ENCODE measurements around the gene FRAS1.
"Not testable (repeated sequence)": the region's sequence is repeated elsewhere in the genome, so short reads cannot be mapped to it uniquely, and the experiment has no call there.

The FRAS1 gene, protein sequence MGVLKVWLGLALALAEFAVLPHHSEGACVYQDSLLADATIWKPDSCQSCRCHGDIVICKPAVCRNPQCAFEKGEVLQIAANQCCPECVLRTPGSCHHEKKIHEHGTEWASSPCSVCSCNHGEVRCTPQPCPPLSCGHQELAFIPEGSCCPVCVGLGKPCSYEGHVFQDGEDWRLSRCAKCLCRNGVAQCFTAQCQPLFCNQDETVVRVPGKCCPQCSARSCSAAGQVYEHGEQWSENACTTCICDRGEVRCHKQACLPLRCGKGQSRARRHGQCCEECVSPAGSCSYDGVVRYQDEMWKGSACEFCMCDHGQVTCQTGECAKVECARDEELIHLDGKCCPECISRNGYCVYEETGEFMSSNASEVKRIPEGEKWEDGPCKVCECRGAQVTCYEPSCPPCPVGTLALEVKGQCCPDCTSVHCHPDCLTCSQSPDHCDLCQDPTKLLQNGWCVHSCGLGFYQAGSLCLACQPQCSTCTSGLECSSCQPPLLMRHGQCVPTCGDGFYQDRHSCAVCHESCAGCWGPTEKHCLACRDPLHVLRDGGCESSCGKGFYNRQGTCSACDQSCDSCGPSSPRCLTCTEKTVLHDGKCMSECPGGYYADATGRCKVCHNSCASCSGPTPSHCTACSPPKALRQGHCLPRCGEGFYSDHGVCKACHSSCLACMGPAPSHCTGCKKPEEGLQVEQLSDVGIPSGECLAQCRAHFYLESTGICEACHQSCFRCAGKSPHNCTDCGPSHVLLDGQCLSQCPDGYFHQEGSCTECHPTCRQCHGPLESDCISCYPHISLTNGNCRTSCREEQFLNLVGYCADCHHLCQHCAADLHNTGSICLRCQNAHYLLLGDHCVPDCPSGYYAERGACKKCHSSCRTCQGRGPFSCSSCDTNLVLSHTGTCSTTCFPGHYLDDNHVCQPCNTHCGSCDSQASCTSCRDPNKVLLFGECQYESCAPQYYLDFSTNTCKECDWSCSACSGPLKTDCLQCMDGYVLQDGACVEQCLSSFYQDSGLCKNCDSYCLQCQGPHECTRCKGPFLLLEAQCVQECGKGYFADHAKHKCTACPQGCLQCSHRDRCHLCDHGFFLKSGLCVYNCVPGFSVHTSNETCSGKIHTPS (N-terminal part only)

DNA sequence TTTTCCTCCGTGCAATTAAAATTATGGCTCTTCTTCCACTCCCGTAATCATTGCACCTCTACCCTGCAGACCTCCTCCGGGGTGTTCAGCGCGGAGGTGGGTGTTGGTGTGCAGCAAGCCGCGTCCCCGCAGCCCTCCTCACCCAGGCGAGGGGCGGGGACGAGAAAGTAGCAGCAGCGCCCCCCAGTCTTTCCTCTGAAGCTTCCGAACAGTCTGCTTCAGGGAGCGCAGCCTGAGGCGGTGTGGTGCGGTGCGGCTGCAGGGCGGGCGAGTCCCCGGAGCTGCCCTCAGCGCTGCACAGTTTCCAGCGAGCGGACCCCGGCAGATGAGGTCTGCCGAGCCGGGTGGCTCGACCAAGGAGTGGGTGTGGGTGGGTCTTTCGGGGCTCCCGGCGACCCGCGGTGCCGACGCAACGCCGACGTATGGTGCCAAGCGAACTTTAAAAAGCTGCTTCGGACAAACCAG is at the start of gene FRAS1:
TSS of gene FRAS1 (plus strand) at position 189 of the 465 bp plus-strand sequence. CDS start 687 bp downstream, outside the sequence.
- DNase-seq (ENCODE audit: low spot score): no peak

DNA sequence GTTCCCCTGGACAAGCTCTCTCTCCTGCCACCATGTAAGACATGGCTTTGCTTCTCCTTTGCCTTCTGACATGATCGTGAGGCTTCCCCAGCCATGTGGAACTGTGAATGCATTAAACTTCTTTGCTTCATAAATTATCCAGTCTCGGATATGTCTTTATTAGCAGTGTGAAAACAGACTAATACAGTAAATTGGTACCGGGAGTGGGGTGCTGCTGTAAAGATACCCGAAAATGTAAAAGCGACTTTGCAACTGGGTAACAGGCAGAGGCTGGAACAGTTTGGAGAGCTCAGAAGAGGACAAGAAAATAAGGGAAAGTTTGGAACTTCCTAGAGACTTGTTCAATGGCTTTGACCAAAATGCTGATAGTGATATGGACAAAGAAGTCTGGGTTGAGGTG is 46.1 kb upstream of the FRAS1 start:
- not testable (repeated sequence) for DNase-seq (ENCODE audit: low spot score)

DNA sequence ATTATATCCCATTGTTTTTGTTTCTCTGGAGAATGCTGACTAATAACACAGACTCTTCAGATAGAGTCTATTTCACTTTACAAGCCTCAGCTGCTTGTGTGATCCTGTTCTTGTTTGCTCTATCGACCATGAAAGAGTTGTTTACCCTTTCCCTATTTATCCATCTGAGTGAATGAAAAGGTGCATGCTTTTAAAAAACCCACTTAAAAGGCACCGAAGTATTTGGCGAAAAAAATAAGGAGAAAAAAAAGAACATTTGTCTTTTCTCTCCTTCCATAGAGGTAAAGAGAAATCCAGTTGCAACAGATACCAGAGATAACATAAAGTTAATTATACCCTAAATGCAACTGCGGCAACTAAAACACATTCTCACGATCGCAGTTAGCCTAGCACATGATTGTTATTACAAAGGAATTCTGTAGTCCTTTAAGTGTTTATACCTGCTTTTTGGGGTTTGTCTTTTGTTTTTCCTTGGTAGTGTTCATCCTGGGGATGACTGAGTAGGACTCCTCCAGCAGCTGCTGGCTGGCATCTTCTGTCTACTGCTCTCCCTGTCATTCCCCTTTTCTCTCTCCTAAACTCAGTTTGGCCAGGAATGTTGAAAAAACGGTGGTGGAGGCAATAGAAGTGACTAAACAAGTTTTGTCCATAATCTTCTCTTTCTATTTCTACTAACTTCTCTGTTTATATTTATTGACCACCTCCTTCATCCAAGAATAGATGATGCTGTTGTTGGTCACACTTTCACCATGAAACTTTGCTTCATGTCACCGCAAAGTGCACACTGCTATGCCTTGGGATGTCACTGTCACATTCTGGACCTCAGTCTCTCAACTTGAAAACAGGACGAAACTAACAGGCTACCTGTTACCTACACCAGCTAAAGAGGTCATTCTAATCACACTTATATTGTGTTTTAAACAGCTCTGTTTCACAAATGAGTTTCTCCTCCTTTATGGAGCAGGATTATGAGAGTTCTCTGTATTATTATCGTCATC is 41.9 kb upstream of the FRAS1 start:
- no peak for DNase-seq (ENCODE audit: low spot score)

DNA sequence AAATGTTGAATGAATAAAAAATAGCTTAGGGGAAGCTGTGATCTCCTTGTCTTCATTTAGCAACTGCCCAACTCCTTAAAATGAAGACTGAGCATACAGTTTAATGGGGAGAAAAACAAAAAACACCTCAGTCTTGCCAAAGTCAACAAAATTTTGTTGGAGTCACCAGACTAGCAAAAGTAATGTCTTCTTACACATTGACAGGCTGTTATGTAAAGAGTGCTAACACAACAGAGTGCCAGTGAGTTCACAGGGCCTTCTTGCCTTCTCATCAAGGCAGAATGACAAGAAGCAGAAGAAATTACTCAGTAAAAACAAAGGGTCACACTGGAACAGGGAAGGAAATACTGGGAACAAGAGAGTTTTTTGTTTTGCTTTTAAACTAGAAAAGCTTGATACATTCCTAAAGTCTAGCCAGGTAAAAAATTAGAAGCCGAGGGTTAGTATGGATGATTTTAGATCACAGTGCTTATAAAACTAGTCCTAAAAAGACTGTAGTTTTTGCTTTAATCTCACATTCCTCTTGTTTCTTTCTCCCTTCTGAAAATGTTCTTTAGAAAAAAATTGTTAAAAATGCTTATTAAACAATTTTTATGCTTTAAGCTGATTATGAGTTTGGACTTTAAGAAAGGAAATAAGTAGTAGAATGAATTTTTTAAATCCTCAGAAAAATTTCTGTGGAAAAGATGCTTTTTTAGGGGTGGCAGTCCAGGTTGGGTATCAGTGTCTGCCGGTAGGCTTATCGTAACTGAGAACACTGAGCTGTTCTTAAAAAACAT is 38.7 kb upstream of the FRAS1 start:
- DNase-seq (ENCODE audit: low spot score): no peak

DNA sequence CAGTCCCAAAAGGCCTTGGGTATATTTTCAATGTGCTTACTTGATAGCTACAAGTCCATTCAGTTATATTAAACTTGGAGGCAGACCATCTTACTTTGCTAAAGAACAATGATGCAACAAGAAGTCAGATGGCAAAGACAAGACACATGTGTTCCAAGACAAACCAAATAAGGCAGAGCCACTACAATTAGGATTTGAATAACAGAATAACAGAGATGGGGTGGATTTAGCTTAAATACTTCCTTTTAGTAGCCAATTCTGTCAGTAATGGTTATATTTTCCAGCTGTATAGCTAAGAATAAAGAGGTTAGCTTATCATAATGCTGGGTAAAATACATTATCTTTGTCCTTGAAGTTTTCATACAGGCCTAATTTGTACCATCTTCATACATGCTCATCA is 37.7 kb upstream of the FRAS1 start:
- DNase-seq (ENCODE audit: low spot score): no peak

DNA sequence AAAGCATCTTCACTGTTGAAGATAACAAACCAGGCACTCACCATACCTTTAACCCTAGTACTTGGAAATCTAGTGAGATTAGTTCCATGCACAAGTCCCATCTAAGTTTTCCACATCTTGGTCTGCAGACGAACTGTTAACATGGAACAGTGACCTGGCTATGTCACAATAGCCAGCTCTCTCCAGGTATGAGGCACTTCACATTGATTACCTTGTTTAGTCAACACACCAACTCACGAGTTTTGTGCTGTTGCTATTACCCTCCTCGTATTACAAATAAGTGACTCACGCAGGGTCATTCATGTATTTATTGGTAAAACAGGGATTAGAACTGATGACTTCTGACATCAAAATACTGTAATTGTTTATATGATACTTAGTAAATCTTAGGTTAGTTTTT is 36.4 kb upstream of the FRAS1 start:
- DNase-seq (ENCODE audit: low spot score): no peak

DNA sequence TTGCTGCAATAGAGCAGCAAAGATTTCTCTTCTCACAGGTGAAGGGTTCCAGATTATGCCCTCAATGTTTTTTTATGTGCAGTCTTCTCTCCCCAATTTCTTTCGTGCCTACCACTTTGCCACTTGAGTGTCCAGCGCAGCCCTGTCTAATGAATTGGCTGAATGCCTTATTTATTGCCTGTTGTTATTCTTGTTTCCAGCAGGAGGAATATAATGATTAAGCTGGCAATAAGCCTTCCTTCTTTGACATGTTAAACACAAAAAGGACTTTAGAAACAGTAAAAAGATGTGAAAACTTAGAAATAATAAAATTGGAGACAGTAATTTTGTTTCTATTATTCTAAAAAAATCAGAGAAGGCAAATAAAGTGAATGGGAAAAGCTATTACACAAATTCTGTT is 34.6 kb upstream of the FRAS1 start:
- DNase-seq (ENCODE audit: low spot score): no peak

DNA sequence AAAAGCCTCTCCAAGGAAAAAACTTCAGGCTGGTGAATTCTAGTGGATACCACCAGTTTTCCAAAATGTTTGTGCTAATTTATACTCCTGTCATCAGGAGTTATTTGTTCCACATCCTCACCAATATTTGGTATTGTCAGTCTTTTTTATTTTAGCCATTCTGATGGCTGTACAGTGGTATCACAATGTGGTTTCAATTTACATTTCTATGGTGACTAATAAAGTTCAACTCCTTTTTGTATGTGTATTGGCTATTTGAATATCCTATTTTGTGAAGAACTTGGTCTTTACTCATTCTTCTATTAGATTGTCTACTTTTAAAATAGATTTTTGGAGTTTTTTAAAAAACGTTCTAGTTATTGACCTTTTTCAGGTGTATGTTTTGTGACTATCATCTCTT is 33.0 kb upstream of the FRAS1 start:
- no peak for DNase-seq (ENCODE audit: low spot score)

DNA sequence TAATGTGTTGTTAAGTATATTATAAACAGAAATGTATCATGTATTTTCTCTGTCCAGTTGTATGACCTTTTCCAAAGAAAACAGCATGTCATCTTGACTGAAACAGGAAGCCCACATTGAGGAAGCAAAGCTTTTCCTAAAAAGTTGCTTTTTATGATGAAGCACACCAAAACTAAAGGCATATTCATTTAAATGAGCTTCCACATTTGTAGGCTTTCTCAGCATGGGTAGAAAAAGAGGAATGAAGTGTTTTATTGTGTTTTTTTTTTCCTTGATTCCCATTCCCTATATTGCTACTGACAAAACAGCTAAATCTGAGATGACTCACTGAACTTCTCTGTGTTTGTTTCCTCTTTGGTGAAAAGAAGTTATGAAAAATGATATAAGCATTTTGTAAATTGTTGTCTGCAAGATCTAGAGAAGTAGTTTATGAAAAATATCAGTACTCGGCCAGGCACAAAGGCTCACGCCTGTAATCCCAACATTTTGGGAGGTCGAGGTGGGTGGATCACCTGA is 32.5 kb upstream of the FRAS1 start:
- DNase-seq (ENCODE audit: low spot score): no peak

DNA sequence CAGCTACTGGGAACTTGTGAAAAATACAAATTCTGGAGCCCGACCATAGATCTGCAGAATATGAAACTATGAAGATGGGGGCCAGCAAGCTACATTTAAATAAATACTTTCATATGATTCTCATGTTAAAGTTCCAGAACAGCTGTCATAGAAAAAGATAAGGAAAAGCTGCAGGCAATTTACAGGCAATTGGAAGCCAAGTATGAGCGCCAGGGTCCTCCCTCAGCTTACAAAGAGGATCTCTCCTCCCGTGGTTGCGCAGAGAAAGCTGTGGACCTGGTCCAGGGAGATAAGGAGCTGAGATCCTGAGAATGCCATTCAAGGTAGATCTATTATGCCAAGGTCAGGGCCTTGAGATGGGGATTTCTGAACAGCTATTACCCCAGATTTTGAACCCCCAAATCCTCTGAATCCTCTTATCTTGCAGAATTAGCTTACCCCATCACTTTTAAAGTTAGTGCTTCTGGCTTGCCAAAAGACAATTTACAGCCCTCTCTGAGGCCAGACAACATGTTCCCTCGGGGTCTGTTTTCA is 25.6 kb upstream of the FRAS1 start:
- DNase-seq (ENCODE audit: low spot score): no peak

DNA sequence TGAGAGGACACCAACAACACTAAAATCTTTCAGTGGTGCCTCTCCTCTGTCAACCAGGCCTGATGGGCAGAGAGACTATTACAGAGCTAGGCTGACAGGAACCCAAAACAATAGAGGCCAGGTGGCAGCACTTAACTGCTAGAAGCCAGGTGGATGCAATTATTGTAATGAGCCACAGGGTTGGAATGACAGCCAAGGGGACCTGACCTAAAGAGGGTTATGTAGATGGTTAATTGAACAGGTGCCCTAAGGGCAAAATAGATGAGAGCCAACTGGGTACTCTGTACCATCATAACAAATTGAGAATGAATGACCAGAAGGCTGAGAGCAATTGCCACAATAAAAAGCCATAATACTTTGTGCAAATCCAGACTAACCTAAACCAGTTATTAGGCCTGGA is 24.7 kb upstream of the FRAS1 start:
- DNase-seq (ENCODE audit: low spot score): no peak

DNA sequence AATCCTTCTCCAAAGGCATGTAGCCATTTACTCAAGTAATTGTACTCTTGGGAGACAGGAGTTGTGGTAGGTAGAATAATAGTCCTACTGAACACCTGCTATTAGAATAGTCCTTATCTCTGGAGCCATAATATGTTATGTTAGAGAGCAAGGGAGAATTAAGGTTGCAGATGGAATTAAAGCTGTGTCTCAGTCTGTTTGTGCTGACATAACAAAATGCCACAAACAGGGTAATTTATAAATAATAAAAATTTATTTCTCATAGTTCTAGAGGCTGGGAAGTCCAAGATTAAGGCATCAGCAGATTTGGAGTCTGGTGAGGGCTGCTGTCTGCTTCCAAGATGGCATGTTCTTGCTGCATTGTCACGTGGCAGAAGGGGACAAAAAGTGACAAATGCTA is 24.2 kb upstream of the FRAS1 start:
- DNase-seq (ENCODE audit: low spot score): no peak

DNA sequence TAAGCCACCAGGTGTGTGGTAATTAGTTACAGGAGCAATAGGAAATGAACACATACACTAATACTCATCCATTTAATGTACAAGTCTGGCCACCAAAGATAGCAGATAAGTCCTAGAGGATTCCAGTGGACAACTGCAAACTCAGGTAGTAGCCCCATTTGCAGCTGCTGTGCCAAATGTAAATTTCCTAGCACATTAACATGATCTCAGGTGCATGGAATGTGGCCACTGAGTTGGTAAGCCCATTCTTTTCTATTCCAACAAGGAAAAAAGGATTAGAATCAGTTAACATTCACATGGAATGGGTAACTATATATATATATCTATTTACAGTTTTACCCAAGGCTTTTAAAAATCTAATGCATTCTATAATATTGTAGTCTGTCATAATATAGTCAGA is 23.3 kb upstream of the FRAS1 start:
- DNase-seq (ENCODE audit: low spot score): no peak

DNA sequence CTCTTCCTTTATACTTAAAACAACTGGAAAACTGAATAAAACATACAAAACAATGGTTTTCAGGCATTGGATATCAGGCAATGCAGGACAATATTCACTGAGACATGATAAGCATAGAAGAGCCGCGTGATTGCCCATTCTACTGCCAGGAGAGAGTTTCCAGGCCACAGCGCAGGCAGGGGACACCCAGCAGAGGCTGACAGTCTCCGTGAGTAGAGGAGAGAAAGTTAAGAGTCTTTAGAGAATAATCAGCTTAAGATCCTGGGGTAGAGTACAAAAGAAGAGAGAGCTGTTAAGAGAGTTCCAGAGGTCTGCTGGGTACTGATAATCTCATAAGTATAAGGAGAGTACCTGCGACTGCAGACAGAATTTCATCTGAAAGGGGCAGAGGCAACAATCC is 18.4 kb upstream of the FRAS1 start:
- no peak for DNase-seq (ENCODE audit: low spot score)

DNA sequence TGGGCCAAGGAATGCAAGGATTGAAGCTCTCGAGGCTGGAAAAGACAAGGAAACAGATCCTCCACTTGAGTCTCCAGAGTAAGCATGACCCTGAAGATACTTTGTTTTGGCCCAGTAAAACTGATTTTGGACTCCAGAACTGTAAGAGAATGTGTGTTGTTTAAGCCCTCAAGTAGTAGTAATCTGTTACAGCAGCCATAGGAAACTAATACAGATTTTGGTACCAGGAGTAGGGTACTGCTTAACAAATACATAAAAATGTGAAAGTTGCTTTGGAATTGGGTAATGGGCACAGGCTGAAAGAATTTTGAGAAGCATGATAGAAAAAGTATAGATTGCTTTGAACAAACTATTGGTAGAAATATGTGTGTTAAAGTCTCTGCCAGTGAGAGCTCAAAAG is 17.4 kb upstream of the FRAS1 start:
- DNase-seq (ENCODE audit: low spot score): no peak

DNA sequence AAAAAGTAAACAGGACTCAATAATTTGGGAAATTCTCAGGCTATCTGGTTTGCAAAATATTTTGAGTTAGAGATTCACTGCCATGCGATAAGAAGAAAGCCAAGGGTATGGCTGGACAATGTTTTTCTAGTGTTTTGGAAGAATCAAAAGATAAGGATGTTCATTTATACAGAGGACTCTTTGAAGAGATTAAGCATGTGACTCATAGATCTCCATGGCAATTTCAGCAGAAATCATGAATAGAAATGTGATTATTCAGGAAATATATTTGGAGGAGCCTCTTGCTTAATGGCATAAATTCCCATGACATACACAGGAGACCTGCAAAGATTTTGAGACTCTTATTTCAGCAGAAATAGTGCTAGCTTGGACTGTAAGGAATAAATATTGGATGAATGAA is 16.7 kb upstream of the FRAS1 start:
- no peak for DNase-seq (ENCODE audit: low spot score)

DNA sequence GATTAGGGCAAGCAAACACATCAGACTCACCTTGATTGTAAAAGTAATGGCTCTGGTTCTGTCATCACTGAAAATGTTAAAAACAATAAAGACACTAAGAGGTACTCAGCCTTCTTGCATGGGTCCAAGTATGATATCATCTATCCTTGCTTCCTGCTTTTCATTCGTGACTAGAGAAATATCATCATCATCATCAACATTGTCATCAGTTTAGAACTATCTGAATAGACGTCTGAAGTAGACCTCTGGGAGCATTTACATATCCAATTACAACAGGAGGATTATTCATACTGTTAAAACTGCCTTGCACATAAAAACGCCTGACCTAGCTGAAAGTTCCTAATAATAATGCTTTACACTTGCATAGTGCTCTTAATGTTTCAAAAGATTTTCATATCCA is 9.8 kb upstream of the FRAS1 start:
- DNase-seq (ENCODE audit: low spot score): no peak

DNA sequence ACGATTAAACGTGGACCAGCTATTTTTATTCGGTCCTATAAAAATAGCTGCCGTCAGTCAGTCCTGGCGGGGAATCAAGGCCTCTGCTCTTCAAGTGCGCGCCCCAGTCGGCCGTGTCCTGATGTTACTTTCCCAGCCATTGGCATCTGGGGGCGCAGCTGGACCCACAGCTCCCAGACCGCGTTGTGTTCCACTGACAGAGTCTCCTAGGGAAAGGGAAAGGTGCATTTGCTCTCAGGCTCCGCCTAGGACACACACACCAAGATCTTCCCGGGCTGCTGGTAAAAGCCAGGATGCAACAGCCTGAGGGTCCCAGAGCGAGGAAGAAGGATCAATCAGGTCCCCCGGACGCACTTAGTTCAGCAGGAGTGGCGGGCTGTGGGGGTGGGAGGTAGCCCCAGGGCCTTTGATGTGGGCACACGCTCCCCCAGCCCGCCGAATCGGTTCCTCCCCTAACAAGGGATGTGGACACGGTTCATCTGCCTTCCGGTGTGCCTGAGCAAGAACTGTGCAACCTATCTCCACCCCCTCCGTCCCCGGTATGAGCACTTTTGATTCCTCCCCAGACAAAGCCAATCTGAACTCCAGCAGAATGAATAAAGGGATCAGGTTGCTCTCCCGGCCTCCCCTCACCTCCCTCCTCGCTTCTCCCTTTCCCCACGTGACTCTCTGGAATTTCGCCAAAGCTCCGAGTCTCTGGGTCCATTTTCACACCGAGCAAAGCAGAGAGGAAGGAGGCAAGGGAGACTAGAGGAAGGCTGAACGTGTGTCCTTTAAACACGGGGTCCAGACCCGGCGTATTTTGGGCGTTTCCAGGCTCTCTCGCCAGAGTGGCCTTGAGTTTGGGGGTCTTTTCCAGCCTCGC is 626 bp upstream of the FRAS1 start:
- peak; percentile 32 for DNase-seq (ENCODE audit: low spot score)

Data from activated CD4-positive, alpha-beta T cell treated with anti-CD3 and anti-CD28 coated beads, Interleukin-2, Interleukin-4, amounts not matched to agents 100 ng/mL and 50 ng/mL, durations not matched to agents 16 hours and 8 hours (primary cell).